Stimulated activated CD4-positive, alpha-beta T cell treated with anti-CD3 and anti-CD28 coated beads, Interleukin-4, amount 100 ng/mL, for 1 hour (primary cell): Measurements from ENCODE around the gene FOXD1.
"Not testable (repeated sequence)": the region's sequence is repeated elsewhere in the genome, so short reads cannot be mapped to it uniquely, and the experiment has no call there.

Source experiments
- DNase-seq: peaks from one replicate; pipeline ENCODE4 v3.0.0-alpha.2; 2020

FOXD1 gene

DNA sequence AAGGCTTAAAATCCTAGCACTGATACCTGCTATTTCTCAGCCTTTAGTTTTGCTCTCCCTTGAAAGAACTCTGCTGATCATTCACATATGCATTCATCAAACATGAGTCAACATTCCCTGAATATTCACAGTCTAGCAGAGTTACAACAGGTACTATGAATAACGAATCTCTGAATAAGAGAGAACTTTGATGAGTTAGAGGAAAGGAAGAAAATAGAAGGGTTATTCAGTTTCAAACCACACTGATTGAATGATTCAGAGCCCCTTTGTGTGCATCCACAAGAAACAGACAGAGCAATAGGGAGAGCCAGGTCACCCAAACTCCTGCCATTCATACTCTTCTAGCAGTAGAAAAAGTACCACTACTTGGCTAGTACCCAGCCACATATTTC lies 36.0 kb downstream of the FOXD1 start:
- DNase-seq = no peak

DNA sequence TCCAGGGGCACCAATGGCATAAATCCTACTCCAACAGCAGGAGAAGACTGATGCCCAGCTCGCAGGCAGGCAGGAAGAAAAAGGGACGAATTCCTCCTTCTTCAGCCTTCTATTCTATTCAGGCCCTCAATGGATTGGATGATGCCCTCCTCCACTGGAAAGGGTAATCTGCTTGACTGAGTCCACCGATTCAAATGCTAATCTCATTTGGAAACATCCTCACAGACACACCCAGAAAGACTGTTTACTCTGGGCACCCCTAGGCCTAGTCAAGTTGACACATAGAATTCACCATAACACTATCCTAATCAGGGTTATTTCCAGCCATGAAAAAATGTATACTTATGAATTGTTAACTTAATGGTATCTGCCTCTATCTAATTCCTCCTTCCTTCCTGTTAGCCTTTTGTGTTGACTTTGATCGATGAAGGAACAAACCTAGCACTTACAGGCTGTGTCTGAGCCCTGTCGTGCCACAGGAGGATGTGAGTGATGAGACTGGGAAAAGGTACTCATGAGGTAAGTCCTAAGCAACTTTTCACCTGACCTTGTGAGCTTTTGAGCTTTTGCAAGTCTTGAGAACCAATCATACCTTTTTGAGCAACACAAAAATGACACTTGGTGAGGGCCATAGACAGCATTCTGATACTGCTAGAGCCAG lies 36.5 kb downstream of the FOXD1 start:
- no peak for DNase-seq

DNA sequence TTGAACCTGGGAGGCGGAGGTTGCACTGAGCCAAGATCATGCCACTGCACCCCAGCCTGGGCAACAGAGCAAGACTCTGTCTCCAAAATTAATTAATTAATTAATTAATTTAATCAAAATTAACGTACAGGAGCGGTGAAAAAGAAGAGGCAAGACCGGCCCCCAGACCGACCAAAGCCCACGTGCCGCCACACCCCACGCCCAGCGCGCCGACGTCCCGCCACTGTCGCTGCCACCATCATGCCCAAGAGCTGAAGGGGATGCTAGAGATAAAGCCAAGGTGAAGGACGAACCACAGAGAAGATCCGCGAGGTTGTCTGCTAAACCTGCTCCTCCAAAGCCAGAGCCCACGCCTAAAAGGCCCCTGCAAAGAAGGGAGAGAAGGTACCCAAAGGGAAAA lies 38.6 kb downstream of the FOXD1 start:
- not testable (repeated sequence) for DNase-seq

DNA sequence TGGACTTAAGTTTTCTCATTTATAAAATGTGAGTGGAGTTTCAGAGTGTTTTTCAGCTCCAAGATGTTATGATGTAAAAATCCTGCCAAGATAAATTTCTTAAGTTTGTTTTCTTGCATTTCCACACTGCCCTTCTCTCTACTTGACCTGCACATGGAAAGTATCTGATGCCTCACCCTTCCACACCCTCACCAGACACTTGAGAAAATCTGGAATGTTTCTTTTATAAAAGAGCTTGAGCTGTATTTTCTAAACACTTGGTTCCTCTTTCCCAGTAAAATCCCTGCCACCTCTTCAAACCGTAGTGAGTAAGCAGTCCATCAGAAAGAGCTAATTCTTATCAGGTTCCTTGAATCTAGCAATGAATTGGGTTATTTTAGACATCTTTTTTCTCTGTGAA lies 42.9 kb downstream of the FOXD1 start:
- DNase-seq = no peak

DNA sequence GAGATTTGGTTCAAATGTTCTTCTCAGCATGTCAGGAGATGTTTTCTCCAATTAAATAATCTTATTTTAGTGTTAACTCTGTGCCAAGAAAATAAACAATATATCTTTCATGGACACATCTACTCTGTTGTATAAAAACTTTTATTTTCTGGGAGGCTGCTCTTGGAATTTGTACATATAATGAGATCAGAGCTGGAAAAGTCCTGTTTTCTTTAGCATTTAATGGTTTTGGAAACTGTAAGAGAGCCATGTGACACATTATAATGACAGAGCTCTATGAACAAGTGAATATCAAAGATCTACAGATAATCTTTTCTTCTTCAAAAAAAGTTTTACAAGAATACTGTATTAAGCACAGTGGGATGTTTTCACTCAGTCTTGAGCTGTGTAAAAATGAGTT lies 48.8 kb downstream of the FOXD1 start:
- DNase-seq = no peak
